Loucy (cell line): ENCODE results near the gene ZNF418.

Experiments used
- EZH2phosphoT487 ChIP-seq: fragments of 200-600 bp; IDR thresholded peaks from 2 replicates; pipeline ENCODE4 v1.6.1; 2018; ENCODE audit warnings: antibody characterized with exemption, mild to moderate bottlenecking, moderate library complexity, borderline replicate concordance
- TF ChIP-seq, protein P1 (sequence below): fragments of 200-600 bp; sonication (generic); conservative IDR thresholded peaks from 2 replicates; pipeline ENCODE4 v1.5.1; 2014; ENCODE audit warnings: mild to moderate bottlenecking, antibody characterized with exemption, low read length

- TF ChIP-seq, protein P1, sequence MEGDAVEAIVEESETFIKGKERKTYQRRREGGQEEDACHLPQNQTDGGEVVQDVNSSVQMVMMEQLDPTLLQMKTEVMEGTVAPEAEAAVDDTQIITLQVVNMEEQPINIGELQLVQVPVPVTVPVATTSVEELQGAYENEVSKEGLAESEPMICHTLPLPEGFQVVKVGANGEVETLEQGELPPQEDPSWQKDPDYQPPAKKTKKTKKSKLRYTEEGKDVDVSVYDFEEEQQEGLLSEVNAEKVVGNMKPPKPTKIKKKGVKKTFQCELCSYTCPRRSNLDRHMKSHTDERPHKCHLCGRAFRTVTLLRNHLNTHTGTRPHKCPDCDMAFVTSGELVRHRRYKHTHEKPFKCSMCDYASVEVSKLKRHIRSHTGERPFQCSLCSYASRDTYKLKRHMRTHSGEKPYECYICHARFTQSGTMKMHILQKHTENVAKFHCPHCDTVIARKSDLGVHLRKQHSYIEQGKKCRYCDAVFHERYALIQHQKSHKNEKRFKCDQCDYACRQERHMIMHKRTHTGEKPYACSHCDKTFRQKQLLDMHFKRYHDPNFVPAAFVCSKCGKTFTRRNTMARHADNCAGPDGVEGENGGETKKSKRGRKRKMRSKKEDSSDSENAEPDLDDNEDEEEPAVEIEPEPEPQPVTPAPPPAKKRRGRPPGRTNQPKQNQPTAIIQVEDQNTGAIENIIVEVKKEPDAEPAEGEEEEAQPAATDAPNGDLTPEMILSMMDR, result no peak
- no peak for TF ChIP-seq EZH2phosphoT487
Measured at GRCh38 chr19:57872450-57872849, 62.8 kb downstream of the ZNF418 start.
